SU-DHL-6 (cell line): ENCODE measurements around the gene NTM.

Source experiments
- CTCF ChIP-seq: fragments of 200-600 bp; sonication (generic); IDR thresholded peaks from one replicate; pipeline ENCODE4 v1.5.1; 2017; ENCODE audit warnings: antibody characterized with exemption, mild to moderate bottlenecking, low read length, moderate library complexity; ENCODE audit not compliant: insufficient read depth, poor library complexity, severe bottlenecking
- EZH2phosphoT487 ChIP-seq: fragments of 200-600 bp; sonication (generic), shearing (Covaris generic); conservative IDR thresholded peaks from 2 replicates; pipeline ENCODE4 v1.6.1; 2018; ENCODE audit warnings: mild to moderate bottlenecking, antibody characterized with exemption, low read length, moderate library complexity, mixed read lengths

DNA sequence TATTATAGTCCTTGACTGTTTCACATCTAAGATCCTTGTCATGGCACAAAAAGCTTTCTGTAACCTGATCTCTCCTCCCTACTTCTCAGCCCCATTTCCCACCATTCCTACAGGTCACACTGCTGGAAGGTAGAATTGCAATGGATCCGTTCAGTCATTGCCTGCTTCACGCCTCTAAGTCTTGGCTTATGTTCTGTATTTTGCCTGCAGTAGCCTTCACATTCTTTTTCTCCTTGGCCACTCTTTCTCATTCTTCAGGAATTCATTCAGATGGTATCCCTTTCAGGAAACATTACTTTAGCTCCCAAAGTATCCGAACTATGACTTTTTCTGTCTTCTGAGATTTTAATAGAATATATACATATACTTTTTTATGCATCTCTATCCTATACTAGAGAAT is 731.5 kb downstream of the NTM start:
- no peak for TF ChIP-seq CTCF
- no peak for TF ChIP-seq EZH2phosphoT487
